ENCODE data around the gene REG4. TPM values are rescaled to one million over a fixed set of nuclear protein-coding genes. Genes with fewer than 3 reads are reported as not detected.

The REG4 gene
- polyA plus RNA-seq, 1 donor, result not detected

Other genes starting within 250 kb of the REG4 start
- 11.6 TPM for gene ZNF697, start 163.2 kb downstream of the REG4 start, polyA plus RNA-seq (ENCODE audit: insufficient read length)
- gene PHGDH, start 99.5 kb downstream of the REG4 start, polyA plus RNA-seq (ENCODE audit: insufficient read length), result 52.2 TPM
- not detected for gene HMGCS2, start 42.6 kb downstream of the REG4 start, polyA plus RNA-seq (ENCODE audit: insufficient read length)
- gene ADAM30, start 85.1 kb upstream of the REG4 start, polyA plus RNA-seq (ENCODE audit: insufficient read length), result not detected